Measurements from ENCODE around the gene CTNNBL1.

DNA sequence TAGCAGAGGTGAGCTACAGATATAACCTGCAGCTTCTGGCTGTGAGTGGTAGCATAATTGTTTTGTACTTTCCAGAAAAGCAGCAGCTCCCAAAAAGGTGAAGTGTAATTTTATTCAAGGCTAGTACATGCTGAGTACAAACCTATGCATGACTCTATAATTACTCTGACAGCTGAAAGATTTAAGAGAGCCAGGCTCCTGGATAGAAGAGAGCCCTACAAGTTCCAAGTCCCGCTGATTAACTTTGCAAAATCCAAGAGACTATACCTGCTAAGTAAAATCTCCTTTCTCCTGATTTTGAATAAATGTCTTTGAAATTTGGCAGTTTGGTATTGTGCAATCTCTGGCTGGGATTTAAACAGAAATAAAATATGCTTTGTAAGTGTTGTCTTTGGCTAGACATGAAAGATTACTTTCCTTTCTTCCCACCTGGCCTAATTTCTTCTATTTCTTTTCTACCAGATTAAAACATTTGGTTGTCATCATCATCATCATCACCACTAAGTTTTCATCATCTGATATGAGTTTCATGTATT, 79.5 kb downstream of the CTNNBL1 start:
- TF ChIP-seq POLR2A (IDR thresholded peaks at IDR 0.05; ENCODE audit: low read depth, low read length) (no peak), POLR2AphosphoS5 (IDR thresholded peaks at IDR 0.05; ENCODE audit: low read depth, low read length) (no peak)

Data from GM12892 (cell line).